Prostate gland (tissue), 2 donors: ENCODE results near the gene GIPR. TPM values are rescaled to one million over a fixed set of nuclear protein-coding genes. Genes with fewer than 3 reads are reported as not detected.

Experiments used
- DNase-seq: peaks from one replicate; pipeline ENCODE4 v3.0.0-alpha.2; 2019; ENCODE audit warnings: low spot score
- H3K27ac ChIP-seq, 2 donors: fragments of 200-600 bp; sonication (generic); 2 replicates each; pipeline ENCODE4 v1.5.1; 2017 to 2019
- H3K27me3 ChIP-seq: fragments of 200-600 bp; sonication (generic); replicated peaks from 2 replicates; pipeline ENCODE4 v1.5.1; 2019; ENCODE audit not compliant: insufficient read depth
- H3K36me3 ChIP-seq, 2 donors: fragments of 200-600 bp; sonication (generic); 1 replicate in 1 of 2; 2 replicates in 1 of 2; pipeline versions ENCODE4 v1.5.1 to v1.8.1; 2017 to 2019
- H3K4me1 ChIP-seq: fragments of 200-600 bp; sonication (generic); replicated peaks from 2 replicates; pipeline ENCODE4 v1.5.1; 2019
- H3K4me3 ChIP-seq, 2 donors: fragments of 200-600 bp; sonication (generic); 2 replicates each; pipeline ENCODE4 v1.5.1; 2017 to 2019
- H3K9me3 ChIP-seq: fragments of 200-600 bp; sonication (generic); 2 replicates; pipeline ENCODE4 v1.5.1; 2017
- CTCF ChIP-seq, 4 experiments: fragments of 200-600 bp in 2 of 4; fragments of 450-650 bp in 2 of 4; sonication (generic) in 2 of 4; IDR thresholded peaks; 1 replicate in 3 of 4; 2 replicates in 1 of 4; pipeline ENCODE4 v1.5.1; 2016 to 2019; ENCODE audit warnings: antibody characterized with exemption in 4 of 4, mild to moderate bottlenecking in 2 of 4, moderate library complexity in 2 of 4
- POLR2A ChIP-seq: fragments of 450-650 bp; IDR thresholded peaks from one replicate; pipeline ENCODE4 v1.6.1; 2016; ENCODE audit warnings: antibody characterized with exemption, mild to moderate bottlenecking
- POLR2AphosphoS5 ChIP-seq: sonication (generic); formaldehyde crosslinking; IDR thresholded peaks from one replicate; pipeline ENCODE4 v1.6.1; 2017; ENCODE audit warnings: antibody characterized with exemption
- WGBS: methylation state at CpG from one replicate; pipeline ENCODE4 v1.1.5; 2018; 5-methylcytosine and 5-hydroxymethylcytosine counted together
- intact Hi-C: fragments of 100-400 bp; cut with DNase I; formaldehyde crosslinking; loops from one replicate; pipeline ENCODE4 v1.14.2; 2022
- total RNA-seq, 2 donors: library from RNA; depleted of rRNA; stranded (reverse); fragments of >200 nt; gene quantifications; one replicate each; pipeline ENCODE4 v1.1.0, GENCODE V29; 2016

Gene GIPR
- total RNA-seq, 2 donors from 2014 or later, result 2.6 to 4.9 TPM

DNA sequence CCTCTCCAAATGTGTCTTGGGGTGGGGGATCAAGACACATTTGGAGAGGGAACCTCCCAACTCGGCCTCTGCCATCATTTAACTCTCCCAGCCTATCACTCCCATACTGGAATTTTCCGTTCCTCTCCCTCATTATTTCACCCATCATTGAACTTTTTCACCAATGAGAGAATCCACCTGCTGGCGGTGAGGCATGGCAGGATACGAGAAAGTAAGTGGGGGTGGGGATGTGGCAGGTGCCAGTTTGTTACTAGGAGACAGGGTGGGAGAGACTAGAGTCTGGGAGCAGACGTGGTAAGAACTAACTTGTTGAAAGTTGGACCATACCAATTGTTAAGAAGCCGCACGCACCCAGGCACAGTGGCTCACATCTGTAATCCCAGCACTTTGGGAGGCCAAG, 6.9 kb downstream of the GIPR start:
- H3K36me3 ChIP-seq, result no peaks in the 10 kb centered on the region
- H3K4me3 ChIP-seq, result no peak overlapping the region
- peaks cover 3% of the 10 kb centered on the region for H3K4me1 ChIP-seq
- H3K27me3 ChIP-seq, result no peaks in the 10 kb centered on the region
- H3K9me3 ChIP-seq, result no peaks in the 10 kb centered on the region
- WGBS, result 64% methylated on average over 7 of the region's 7 CpGs
- no peak overlapping the region for H3K27ac ChIP-seq
- intact Hi-C loops, result no loop called here
- TF ChIP-seq CTCF (IDR thresholded peaks at IDR 0.05) (no peak), POLR2AphosphoS5 (no peak), POLR2A (no peak)
- DNase-seq, result no peak

DNA sequence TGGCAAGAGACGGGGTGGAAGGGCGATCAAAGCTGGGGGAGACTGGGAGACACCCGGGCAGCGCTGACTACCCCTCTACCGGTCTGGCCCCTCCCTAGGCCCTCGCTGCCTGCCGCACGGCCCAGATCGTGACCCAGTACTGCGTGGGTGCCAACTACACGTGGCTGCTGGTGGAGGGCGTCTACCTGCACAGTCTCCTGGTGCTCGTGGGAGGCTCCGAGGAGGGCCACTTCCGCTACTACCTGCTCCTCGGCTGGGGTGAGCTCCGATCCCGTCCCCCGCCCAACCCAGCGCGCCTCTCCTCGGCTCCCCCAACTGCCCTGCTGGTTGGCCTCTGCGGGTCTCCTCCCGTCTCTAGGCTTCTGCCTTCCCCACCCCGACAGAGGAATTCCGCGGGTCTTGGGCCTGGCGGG, 8.8 kb downstream of the GIPR start:
- Histone ChIP-seq H3K4me3 (peak overlapping the region; percentile 29 to 30), H3K27ac (peak overlapping the region in 1 of 2 donors; percentile 33), H3K4me1 (peaks cover 3% of the 10 kb centered on the region), H3K9me3 (no peaks in the 10 kb centered on the region), H3K27me3 (no peaks in the 10 kb centered on the region), H3K36me3 (no peaks in the 10 kb centered on the region)
- 9% methylated on average over 24 of the region's 28 CpGs for WGBS
- no peak for DNase-seq
- no peak for TF ChIP-seq POLR2A
- no peak for TF ChIP-seq CTCF (IDR thresholded peaks at IDR 0.05)
- TF ChIP-seq POLR2AphosphoS5, result no peak
- intact Hi-C loops, result no loop called here

GRCh38 chr19:45677351-45678230, 9.6 kb downstream of the GIPR start:
- Histone ChIP-seq H3K27ac (peak overlapping the region in 1 of 2 donors; percentile 33), H3K36me3 (no peaks in the 10 kb centered on the region), H3K27me3 (no peaks in the 10 kb centered on the region), H3K4me1 (peaks cover 3% of the 10 kb centered on the region), H3K9me3 (no peaks in the 10 kb centered on the region), H3K4me3 (peak overlapping the region; percentile 29 to 30)
- WGBS, result 5% methylated on average over 42 of the region's 49 CpGs
- TF ChIP-seq POLR2AphosphoS5 (no peak), POLR2A (peak; percentile 21), CTCF (IDR thresholded peaks at IDR 0.05) (peak in 1 of 4 experiments; percentile 43)
- DNase-seq, result peak; percentile 92
- intact Hi-C loops, result no loop called here

GRCh38 chr19:45681391-45682015, 13.5 kb downstream of the GIPR start:
- Histone ChIP-seq H3K27ac (peak overlapping the region; percentile 79 to 86), H3K36me3 (no peaks in the 10 kb centered on the region), H3K4me1 (peaks cover 3% of the 10 kb centered on the region), H3K9me3 (no peaks in the 10 kb centered on the region), H3K27me3 (no peaks in the 10 kb centered on the region), H3K4me3 (peak overlapping the region; percentile 25 to 26)
- peak; percentile 92 for DNase-seq
- intact Hi-C loops, result no loop called here
- WGBS, result 3% methylated on average over 45 of the region's 51 CpGs
- TF ChIP-seq POLR2A (peak; percentile 58), CTCF (IDR thresholded peaks at IDR 0.05) (peak; percentile 90 to 99 (median 98)), POLR2AphosphoS5 (peak; percentile 75)
